ENCODE measurements around the gene TMED4.
"Not testable (repeated sequence)": the region's sequence is repeated elsewhere in the genome, so short reads cannot be mapped to it uniquely, and the experiment has no call there.

Gene TMED4

GRCh38 chr7:44567884-44568283, 14.1 kb downstream of the TMED4 start:
- Histone ChIP-seq H3K4me1 (no peaks in the 10 kb centered on the region), H3K27me3 (no peaks in the 10 kb centered on the region), H3K4me3 (ENCODE audit: low read depth, low read length) (no peak overlapping the region), H3K9me3 (no peaks in the 10 kb centered on the region), H3K36me3 (peaks cover 81% of the 10 kb centered on the region)
- no peak for DNase-seq
- TF ChIP-seq CTCF (IDR thresholded peaks at IDR 0.05; ENCODE audit: low read depth, low read length): no peak

GRCh38 chr7:44566680-44567079, 15.4 kb downstream of the TMED4 start:
- H3K27me3 ChIP-seq: no peaks in the 10 kb centered on the region
- H3K4me1 ChIP-seq: no peaks in the 10 kb centered on the region
- TF ChIP-seq CTCF (IDR thresholded peaks at IDR 0.05; ENCODE audit: low read depth, low read length): no peak
- H3K9me3 ChIP-seq: no peaks in the 10 kb centered on the region
- H3K4me3 ChIP-seq (ENCODE audit: low read depth, low read length): no peak overlapping the region
- no peak for DNase-seq
- peaks cover 69% of the 10 kb centered on the region for H3K36me3 ChIP-seq

GRCh38 chr7:44565795-44566559, 16.1 kb downstream of the TMED4 start:
- DNase-seq: no peak
- TF ChIP-seq CTCF (IDR thresholded peaks at IDR 0.05; ENCODE audit: low read depth, low read length): no peak
- Histone ChIP-seq H3K4me1 (no peaks in the 10 kb centered on the region), H3K27me3 (no peaks in the 10 kb centered on the region), H3K9me3 (no peaks in the 10 kb centered on the region), H3K4me3 (ENCODE audit: low read depth, low read length) (no peak overlapping the region), H3K36me3 (peaks cover 62% of the 10 kb centered on the region)

GRCh38 chr7:44565097-44565794, 16.8 kb downstream of the TMED4 start:
- no peak overlapping the region for H3K4me3 ChIP-seq (ENCODE audit: low read depth, low read length)
- H3K27me3 ChIP-seq: no peaks in the 10 kb centered on the region
- no peaks in the 10 kb centered on the region for H3K9me3 ChIP-seq
- H3K4me1 ChIP-seq: no peaks in the 10 kb centered on the region
- DNase-seq: peak; percentile 78
- H3K36me3 ChIP-seq: peaks cover 55% of the 10 kb centered on the region
- TF ChIP-seq CTCF (IDR thresholded peaks at IDR 0.05; ENCODE audit: low read depth, low read length): peak; percentile 96

- DNase-seq: no peak
- Histone ChIP-seq H3K36me3 (peaks cover 48% of the 10 kb centered on the region), H3K27me3 (no peaks in the 10 kb centered on the region), H3K9me3 (no peaks in the 10 kb centered on the region), H3K4me1 (no peaks in the 10 kb centered on the region), H3K4me3 (ENCODE audit: low read depth, low read length) (no peak overlapping the region)
- TF ChIP-seq CTCF (IDR thresholded peaks at IDR 0.05; ENCODE audit: low read depth, low read length): no peak
Observed at GRCh38 chr7:44564606-44565005, 17.4 kb downstream of the TMED4 start.

- Histone ChIP-seq H3K4me3 (ENCODE audit: low read depth, low read length) (no peak overlapping the region), H3K9me3 (no peaks in the 10 kb centered on the region), H3K4me1 (no peaks in the 10 kb centered on the region), H3K27me3 (no peaks in the 10 kb centered on the region), H3K36me3 (peaks cover 35% of the 10 kb centered on the region)
- TF ChIP-seq CTCF (IDR thresholded peaks at IDR 0.05; ENCODE audit: low read depth, low read length): no peak
- DNase-seq: no peak
Observed at GRCh38 chr7:44563171-44563679, 18.8 kb downstream of the TMED4 start.

GRCh38 chr7:44562622-44562962, 19.4 kb downstream of the TMED4 start:
- not testable (repeated sequence) for H3K4me1 ChIP-seq, DNase-seq

More at GRCh38 chr7:44562622-44562962, 19.4 kb downstream of the TMED4 start:
- H3K27me3 ChIP-seq; H3K4me3 ChIP-seq (ENCODE audit: low read depth, low read length); H3K9me3 ChIP-seq: not testable (repeated sequence)
- H3K36me3 ChIP-seq: peaks cover 28% of the 10 kb centered on the region
